Hematopoietic multipotent progenitor cell (in vitro differentiated cells): ENCODE results near the gene AFAP1L2. TPM values are rescaled to one million over a fixed set of nuclear protein-coding genes. Genes with fewer than 3 reads are reported as not detected.

Source experiments
- DNase-seq, 3 donors: peaks; one replicate each; pipeline ENCODE4 v3.0.0-alpha.2; 2011 to 2015; ENCODE audit warnings: low read depth in 2 of 3, low spot score in 2 of 3
- small RNA-seq: library from RNA; depleted of rRNA; stranded (forward); fragments of <200 nt; gene quantifications from one replicate; pipeline ENCODE3, GENCODE V24; 2012
- total RNA-seq: library from RNA; depleted of rRNA; stranded (reverse); fragments of >200 nt; gene quantifications from one replicate; pipeline ENCODE4 v1.2.3, GENCODE V29; 2012

Gene AFAP1L2
- total RNA-seq, 1 donor = 4.0 TPM

DNA sequence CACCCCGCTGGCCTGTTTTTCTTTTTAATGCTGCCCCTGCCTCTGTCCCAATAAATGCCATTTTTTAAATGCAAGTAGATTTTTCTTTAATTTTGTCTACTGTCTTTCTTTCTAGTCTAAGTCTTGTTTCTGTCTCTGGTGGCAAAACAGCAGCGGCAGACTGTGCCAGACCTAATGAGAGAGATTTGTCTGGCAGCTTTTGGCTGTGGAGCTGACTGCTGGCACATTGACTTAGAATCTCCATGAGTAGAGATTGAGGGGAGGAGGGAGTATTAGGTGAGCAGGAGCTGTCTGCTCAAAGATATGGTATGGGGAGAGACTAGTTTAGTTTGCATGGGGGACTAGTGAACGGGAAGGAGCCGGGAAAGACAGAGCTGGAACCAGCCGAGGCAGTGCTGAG, 152.2 kb downstream of the AFAP1L2 start:
- no peak for DNase-seq

DNA sequence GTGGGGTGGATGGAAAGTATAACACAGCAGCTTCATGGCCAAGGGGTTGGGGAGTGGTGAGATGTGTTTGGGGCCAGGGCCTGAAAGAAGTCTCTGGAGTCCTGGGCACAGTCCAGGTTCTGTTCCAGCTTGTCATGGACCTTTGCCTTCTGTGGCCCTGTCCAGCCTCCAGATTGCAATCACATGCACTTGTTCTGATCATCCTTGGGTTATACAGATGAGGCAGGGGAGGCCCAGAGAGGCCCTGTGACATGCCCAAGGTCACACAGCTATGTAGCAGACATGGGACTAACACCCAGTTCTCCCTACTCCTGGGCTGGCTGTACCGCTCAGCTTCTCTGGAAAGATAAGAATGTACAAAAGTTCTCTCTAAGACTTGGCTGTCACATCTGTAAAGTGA, 153.6 kb downstream of the AFAP1L2 start:
- no peak for DNase-seq

DNA sequence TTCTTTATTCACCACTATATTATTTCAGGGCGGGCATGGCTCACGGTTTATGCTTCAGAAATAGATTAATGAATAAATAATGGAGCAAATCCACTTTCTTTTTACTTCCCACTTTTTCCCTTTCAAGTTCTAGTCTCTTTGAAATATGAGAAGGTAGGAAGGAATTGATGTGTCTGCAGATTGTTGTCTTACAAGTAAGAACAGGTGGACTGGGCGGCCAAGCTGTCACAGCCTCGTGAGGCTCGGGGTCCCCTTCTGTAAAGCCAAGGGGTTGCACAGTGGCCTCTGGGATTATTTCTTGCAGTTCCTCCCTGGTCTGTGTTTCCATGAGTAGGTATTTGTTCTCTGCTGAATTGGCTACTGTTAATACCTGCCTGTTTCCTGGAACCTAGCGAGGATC, 154.1 kb downstream of the AFAP1L2 start:
- DNase-seq = no peak

DNA sequence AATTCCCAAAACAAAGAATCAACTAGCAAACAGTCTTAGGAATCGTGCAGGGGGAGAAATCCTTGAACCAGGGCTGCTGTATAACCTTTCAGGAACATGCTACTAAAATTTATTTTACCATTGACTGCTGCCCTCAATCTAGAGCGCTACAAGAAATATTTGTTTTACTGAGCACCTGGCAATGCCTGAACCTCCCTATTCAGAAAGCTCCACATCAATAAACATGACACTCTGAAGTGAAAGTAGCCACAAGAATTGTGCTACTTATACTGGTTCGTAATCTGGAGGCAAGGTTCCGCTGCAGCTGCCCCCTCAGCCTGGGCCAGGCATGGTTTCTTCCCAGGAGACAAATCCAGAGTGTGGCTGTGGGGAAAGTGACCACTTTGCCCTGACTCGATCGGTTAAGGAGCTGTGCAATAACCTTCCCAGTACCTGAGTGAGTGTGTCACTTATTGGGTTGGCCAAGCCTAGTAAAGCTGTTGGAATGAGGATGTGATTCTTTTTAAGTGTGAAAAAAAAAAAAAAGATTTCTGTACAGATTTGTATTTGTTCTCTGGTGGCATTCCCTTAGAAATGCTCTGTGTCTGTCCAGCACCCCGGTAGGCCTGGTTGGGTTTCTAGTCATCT, 157.5 kb downstream of the AFAP1L2 start:
- no peak for DNase-seq

DNA sequence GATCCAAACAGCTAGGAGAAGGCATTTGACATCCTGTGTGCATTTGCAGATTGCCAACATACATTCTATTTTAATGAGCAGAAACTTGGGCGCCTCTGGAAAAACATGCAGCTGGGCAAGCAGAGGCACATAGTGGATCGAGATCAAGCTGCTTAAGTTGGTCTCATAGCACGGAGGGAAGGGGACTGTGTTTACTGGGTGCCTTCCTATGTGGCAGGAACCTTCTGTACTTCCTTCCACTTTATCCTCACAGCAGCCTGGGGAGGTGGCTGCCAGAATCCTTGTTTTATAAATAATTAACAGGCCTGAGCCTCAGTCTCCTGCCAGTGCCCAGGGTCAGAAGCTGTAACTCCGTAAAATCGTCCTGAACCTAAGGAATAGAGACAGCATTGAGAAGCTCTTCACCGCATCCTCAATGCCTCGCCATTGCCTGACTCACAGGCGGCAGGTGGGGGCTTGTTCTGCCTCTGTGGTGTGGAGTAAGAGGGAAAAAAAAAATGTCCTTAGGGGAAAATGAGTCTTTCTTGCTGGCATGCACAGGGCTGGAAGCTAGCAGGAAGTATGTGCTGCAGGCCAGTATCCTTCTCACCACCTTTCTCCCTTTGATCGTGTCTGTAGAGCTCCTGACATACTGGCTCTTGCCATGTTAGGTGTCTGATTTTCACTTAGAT, 159.0 kb downstream of the AFAP1L2 start:
- DNase-seq = no peak

Small RNA genes lying within 50 kb of the gene (small RNA-seq; reads per million reads assigned to genes)
- not detected for gene RN7SL384P

Other genes with a start within 250 kb of the AFAP1L2 start
- 5.9 TPM for gene CCDC186, start 230.3 kb downstream of the AFAP1L2 start, total RNA-seq
- gene TDRD1, start 225.1 kb downstream of the AFAP1L2 start, total RNA-seq = 0.27 TPM
- 13.7 TPM for gene VWA2, start 165.2 kb downstream of the AFAP1L2 start, total RNA-seq